ENCODE data around the gene KRTAP10-12.

GRCh38 chr21:44650973-44651675 lies 45.8 kb upstream of the KRTAP10-12 start:
- TF ChIP-seq CTCF (conservative IDR thresholded peaks at IDR 0.05; ENCODE audit: low read depth, low read length) (no peak), EZH2phosphoT487 (IDR thresholded peaks at IDR 0.05; ENCODE audit: borderline replicate concordance, low read length) (no peak)
